T-helper 9 cell (primary cell): ENCODE results near the gene CLCA4.
"Not testable (repeated sequence)": the region's sequence is repeated elsewhere in the genome, so short reads cannot be mapped to it uniquely, and the experiment has no call there.

Source experiments
- DNase-seq: peaks from one replicate; pipeline ENCODE4 v3.0.0-alpha.2; 2020

Gene CLCA4

GRCh38 chr1:86537928-86538695 lies 8.8 kb upstream of the CLCA4 start:
- DNase-seq: no peak

GRCh38 chr1:86538775-86539174 lies 8.1 kb upstream of the CLCA4 start:
- DNase-seq: no peak

- no peak for DNase-seq
Measured at GRCh38 chr1:86541859-86542258, 5.0 kb upstream of the CLCA4 start.

GRCh38 chr1:86542631-86543030 lies 4.2 kb upstream of the CLCA4 start:
- DNase-seq: no peak

- DNase-seq: no peak
Measured at GRCh38 chr1:86548839-86549238, 2.0 kb downstream of the CLCA4 start.

GRCh38 chr1:86551305-86551704 lies 4.4 kb downstream of the CLCA4 start:
- no peak for DNase-seq

GRCh38 chr1:86552376-86552775 lies 5.5 kb downstream of the CLCA4 start:
- DNase-seq: no peak

GRCh38 chr1:86557739-86558138 lies 10.9 kb downstream of the CLCA4 start:
- no peak for DNase-seq

GRCh38 chr1:86563849-86564248 lies 17.0 kb downstream of the CLCA4 start:
- no peak for DNase-seq

GRCh38 chr1:86567341-86567740 lies 20.5 kb downstream of the CLCA4 start:
- no peak for DNase-seq

- no peak for DNase-seq
Measured at GRCh38 chr1:86567878-86568277, 21.0 kb downstream of the CLCA4 start.

GRCh38 chr1:86573763-86574484 lies 27.0 kb downstream of the CLCA4 start:
- no peak for DNase-seq

- DNase-seq: no peak
Measured at GRCh38 chr1:86581231-86581630, 34.4 kb downstream of the CLCA4 start.

- DNase-seq: no peak
Measured at GRCh38 chr1:86582161-86582560, 35.3 kb downstream of the CLCA4 start.

GRCh38 chr1:86583032-86583431 lies 36.2 kb downstream of the CLCA4 start:
- DNase-seq: no peak

- no peak for DNase-seq
Measured at GRCh38 chr1:86583593-86583992, 36.7 kb downstream of the CLCA4 start.

- no peak for DNase-seq
Measured at GRCh38 chr1:86594284-86594770, 47.4 kb downstream of the CLCA4 start.

GRCh38 chr1:86596224-86596623 lies 49.3 kb downstream of the CLCA4 start:
- no peak for DNase-seq

GRCh38 chr1:86596741-86597290 lies 49.9 kb downstream of the CLCA4 start:
- no peak for DNase-seq

- DNase-seq: not testable (repeated sequence)
Measured at GRCh38 chr1:86606080-86606479, 59.2 kb downstream of the CLCA4 start.

- DNase-seq: no peak
Measured at GRCh38 chr1:86616433-86616832, 69.6 kb downstream of the CLCA4 start.

- no peak for DNase-seq
Measured at GRCh38 chr1:86616871-86617270, 70.0 kb downstream of the CLCA4 start.

- DNase-seq: no peak
Measured at GRCh38 chr1:86618358-86618757, 71.5 kb downstream of the CLCA4 start.

- no peak for DNase-seq
Measured at GRCh38 chr1:86619313-86619712, 72.4 kb downstream of the CLCA4 start.
